Gastrocnemius medialis (tissue), 4 donors: Measurements from ENCODE around the gene CASTOR1.

ENCODE experiments used
- CTCF ChIP-seq, 5 experiments: fragments of 450-650 bp in 3 of 5; fragments of 200-600 bp in 2 of 5; sonication (generic) in 2 of 5; IDR thresholded peaks in 4 of 5; conservative IDR thresholded peaks in 1 of 5; 1 replicate in 4 of 5; 2 replicates in 1 of 5; pipeline ENCODE4 v1.5.1; 2016 to 2019; ENCODE audit warnings: antibody characterized with exemption in 5 of 5, mild to moderate bottlenecking in 3 of 5, moderate library complexity in 3 of 5
- POLR2A ChIP-seq, 2 donors: fragments of 450-650 bp; IDR thresholded peaks; one replicate each; pipeline ENCODE4 v1.6.1; 2017; ENCODE audit warnings: antibody characterized with exemption in 2 of 2, mild to moderate bottlenecking in 2 of 2, moderate library complexity in 2 of 2

GRCh38 chr22:30266445-30267381, 22.6 kb downstream of the CASTOR1 start, which contains the start of gene OSM:
- TF ChIP-seq CTCF (IDR thresholded peaks at IDR 0.05 in 4 of 5, conservative IDR thresholded peaks at IDR 0.05 in 1 of 5) (no peak), POLR2A (IDR thresholded peaks at IDR 0.05) (no peak)
